VCaP (cell line): ENCODE measurements around the gene KRT6A.

Experiments used
- H3K27ac ChIP-seq: fragments of 450-650 bp; 2 replicates; pipeline ENCODE4 v1.5.1; 2017
- TF ChIP-seq, protein P1 (sequence below): fragments of 450-650 bp; conservative IDR thresholded peaks from 2 replicates; pipeline ENCODE4 v1.5.1; 2017; ENCODE audit warnings: mild to moderate bottlenecking, moderate library complexity

Gene KRT6A

GRCh38 chr12:52529846-52530245 is 36.8 kb upstream of the KRT6A start:
- TF ChIP-seq, protein P1, sequence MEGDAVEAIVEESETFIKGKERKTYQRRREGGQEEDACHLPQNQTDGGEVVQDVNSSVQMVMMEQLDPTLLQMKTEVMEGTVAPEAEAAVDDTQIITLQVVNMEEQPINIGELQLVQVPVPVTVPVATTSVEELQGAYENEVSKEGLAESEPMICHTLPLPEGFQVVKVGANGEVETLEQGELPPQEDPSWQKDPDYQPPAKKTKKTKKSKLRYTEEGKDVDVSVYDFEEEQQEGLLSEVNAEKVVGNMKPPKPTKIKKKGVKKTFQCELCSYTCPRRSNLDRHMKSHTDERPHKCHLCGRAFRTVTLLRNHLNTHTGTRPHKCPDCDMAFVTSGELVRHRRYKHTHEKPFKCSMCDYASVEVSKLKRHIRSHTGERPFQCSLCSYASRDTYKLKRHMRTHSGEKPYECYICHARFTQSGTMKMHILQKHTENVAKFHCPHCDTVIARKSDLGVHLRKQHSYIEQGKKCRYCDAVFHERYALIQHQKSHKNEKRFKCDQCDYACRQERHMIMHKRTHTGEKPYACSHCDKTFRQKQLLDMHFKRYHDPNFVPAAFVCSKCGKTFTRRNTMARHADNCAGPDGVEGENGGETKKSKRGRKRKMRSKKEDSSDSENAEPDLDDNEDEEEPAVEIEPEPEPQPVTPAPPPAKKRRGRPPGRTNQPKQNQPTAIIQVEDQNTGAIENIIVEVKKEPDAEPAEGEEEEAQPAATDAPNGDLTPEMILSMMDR: no peak
- H3K27ac ChIP-seq: no peak overlapping the region

GRCh38 chr12:52529417-52529816 is 36.4 kb upstream of the KRT6A start:
- TF ChIP-seq, protein P1: no peak
- no peak overlapping the region for H3K27ac ChIP-seq

DNA sequence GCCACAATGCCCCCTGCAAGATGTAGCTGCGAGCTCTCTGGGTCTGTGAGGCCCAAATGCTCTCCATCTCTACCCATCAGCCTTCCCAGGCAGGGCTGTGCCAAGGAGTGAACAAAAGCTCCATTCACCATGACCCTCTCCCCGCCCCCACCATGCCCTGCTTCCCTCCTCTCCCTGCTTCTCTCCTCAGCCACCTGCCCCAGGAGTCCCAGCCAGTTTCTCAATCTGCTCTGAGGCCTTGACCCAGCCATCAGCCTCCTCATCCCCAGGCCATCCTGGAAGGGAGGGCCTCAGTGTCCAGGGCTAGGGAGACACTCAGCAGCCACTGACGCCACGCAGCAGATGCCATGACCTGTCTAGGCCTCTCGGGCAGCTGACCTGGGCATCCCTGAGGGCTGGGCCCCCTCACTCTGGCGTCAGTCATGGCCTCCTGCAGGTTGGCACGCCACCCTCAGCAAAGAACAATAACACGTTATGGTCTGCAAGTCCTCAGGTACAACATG is 35.6 kb upstream of the KRT6A start:
- H3K27ac ChIP-seq: no peak overlapping the region
- TF ChIP-seq, protein P1: no peak

GRCh38 chr12:52527121-52527800 is 34.2 kb upstream of the KRT6A start:
- TF ChIP-seq, protein P1: no peak
- no peak overlapping the region for H3K27ac ChIP-seq

DNA sequence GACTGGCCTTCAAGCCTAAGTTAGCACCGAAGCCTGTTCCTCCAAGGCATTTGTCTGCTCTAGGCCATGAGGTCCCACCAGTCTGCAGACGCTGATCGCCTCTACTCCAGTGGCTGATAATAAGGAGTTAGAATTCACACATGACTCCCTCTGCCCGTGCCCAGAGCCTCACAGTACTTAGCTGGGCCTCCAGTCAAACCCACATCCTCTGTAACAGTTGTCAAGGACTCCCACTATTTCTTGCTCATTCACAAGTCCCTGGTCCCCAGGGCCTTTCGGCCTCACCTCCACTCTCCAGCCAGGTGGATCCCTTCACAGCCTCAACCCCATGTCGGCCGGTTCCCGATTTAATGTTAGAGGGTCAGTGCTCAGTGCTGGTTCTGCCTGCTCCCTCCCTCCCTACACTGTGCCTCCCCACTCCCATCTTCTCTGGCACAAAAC is 33.5 kb upstream of the KRT6A start:
- TF ChIP-seq, protein P1: no peak
- H3K27ac ChIP-seq: no peak overlapping the region

- TF ChIP-seq, protein P1: no peak
- no peak overlapping the region for H3K27ac ChIP-seq
Observed at GRCh38 chr12:52525661-52526499, 32.8 kb upstream of the KRT6A start.

DNA sequence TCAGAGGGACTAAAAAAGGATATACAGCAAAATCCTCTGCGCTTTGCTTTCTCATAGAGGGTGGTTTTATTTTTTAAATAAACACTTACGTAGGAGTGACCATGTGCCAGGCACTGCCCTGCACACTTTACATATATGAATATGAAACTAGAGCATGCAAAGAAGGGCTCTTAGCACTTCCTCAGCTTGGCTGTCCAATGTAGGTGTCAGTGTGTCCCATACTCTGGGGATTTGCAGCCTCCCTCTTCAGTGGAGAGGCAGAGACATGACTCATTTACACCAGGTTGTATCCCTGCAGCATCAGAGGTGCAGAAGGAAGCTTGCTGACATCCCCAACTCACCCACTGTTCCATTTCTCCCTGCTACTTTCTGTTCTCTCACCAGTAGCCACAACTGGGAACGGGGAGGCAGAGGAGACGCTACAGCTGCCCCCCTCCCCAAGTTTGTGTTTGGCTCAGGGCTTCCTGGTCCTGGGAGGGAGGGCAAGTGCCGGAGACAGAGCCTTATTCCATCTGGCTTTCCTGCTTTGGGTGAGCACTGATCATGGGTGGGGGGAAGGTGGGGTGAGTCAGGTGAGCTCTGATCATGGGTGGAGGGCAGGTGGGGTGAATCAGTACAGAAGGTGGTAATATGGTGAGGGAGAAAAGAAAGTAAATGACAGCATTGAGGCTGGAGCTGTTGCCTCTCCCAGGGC is 32.0 kb upstream of the KRT6A start:
- TF ChIP-seq, protein P1: no peak
- no peak overlapping the region for H3K27ac ChIP-seq
